Heart right ventricle (tissue), 16 donors: ENCODE data around the gene TK2. TPM values are rescaled to one million over a fixed set of nuclear protein-coding genes. Genes with fewer than 3 reads are reported as not detected.

Experiments
- ATAC-seq, 8 donors: fragments of 200-7000 bp; cut with Tn5 transposase; one replicate each; pipeline ENCODE4 v1.9.1; 2020; ENCODE audit warnings: mild to moderate bottlenecking in 8 of 8, moderate library complexity in 8 of 8, moderate number of reproducible peaks in 1 of 8
- DNase-seq, 2 donors: peaks; one replicate each; pipeline ENCODE4 v3.0.0-alpha.2; 2020
- H3K27ac ChIP-seq, 10 donors: fragments of 200-600 bp; sonication (generic) in 2 of 10; one replicate each; pipeline versions ENCODE4 v1.5.0 to v1.8.0; 2020 to 2022; ENCODE audit warnings: mild to moderate bottlenecking in 3 of 10
- H3K27me3 ChIP-seq, 7 donors: fragments of 200-600 bp; one replicate each; pipeline ENCODE4 v1.8.0; 2021 to 2022; ENCODE audit warnings: mild to moderate bottlenecking in 2 of 7
- H3K36me3 ChIP-seq, 9 donors: fragments of 200-600 bp; sonication (generic) in 1 of 9; one replicate each; pipeline versions ENCODE4 v1.5.0 to v1.8.0; 2020 to 2022; ENCODE audit warnings: mild to moderate bottlenecking in 2 of 9
- H3K4me1 ChIP-seq, 9 donors: fragments of 200-600 bp; sonication (generic) in 1 of 9; one replicate each; pipeline versions ENCODE4 v1.5.0 to v1.8.0; 2020 to 2022; ENCODE audit warnings: mild to moderate bottlenecking in 4 of 9
- H3K4me3 ChIP-seq, 10 donors: fragments of 200-600 bp; sonication (generic) in 2 of 10; one replicate each; pipeline versions ENCODE4 v1.5.0 to v1.8.0; 2020 to 2022; ENCODE audit warnings: mild to moderate bottlenecking in 7 of 10, moderate library complexity in 2 of 10
- H3K9me3 ChIP-seq, 11 donors: fragments of 200-600 bp in 10 of 11; sonication (generic) in 2 of 11; one replicate each; pipeline versions ENCODE4 v1.5.0 to v1.8.0; 2013 to 2022; ENCODE audit warnings: mild to moderate bottlenecking in 2 of 11, control low read depth in 1 of 11, moderate library complexity in 1 of 11
- WGBS, 2 donors: extraction: QIAGEN DNeasy Blood & Tissue Kit; methylation state at CpG; one replicate each; pipeline ENCODE4 v1.1.7; 2013; ENCODE audit warnings: inconsistent platforms in 1 of 2; 5-methylcytosine and 5-hydroxymethylcytosine counted together
- intact Hi-C, 10 donors: fragments of 100-400 bp; cut with DNase I; formaldehyde crosslinking; loops; one replicate each; pipeline versions ENCODE4 v1.11.1 to v1.14.2; 2022
- polyA plus RNA-seq, 2 donors: library from polyadenylated mRNA; stranded (reverse); fragments of 200-250 nt; gene quantifications; one replicate each; pipeline ENCODE4 v1.2.3, GENCODE V29; 2013
- total RNA-seq, 10 donors: library from RNA; stranded (reverse); fragmentation: NEBNext Ultra II Directional in 3 of 10; extraction: Animal tissue kit (Norgen Biotek cat#: 25700) in 3 of 10; gene quantifications; one replicate each; pipeline versions ENCODE4 v1.2.1 to v1.2.4, GENCODE V29; 2021 to 2023
- TF ChIP-seq, protein P1 (sequence below), 9 donors: fragments of 200-600 bp; sonication (generic) in 2 of 9; IDR thresholded peaks; one replicate each; pipeline versions ENCODE4 v1.5.0 to v1.8.0; 2021 to 2022; ENCODE audit warnings: antibody characterized with exemption in 9 of 9, mild to moderate bottlenecking in 5 of 9, moderate library complexity in 1 of 9
- donor health status: Arrhythmogenic right ventricular cardiomyopathy.
- donor health status: ischemic (EF 13 %, LVEDD 7.1; RV severe dilation, severe dysfunction).
- donor health status: healthy with polysubstance abuse.
- donor health status: DM: no; HTN: yes; CAD: no.
- donor health status: DM: no; HTN: no; CAD: no.
- donor health status: ischemic (EF 25% LVEDD 6.9; RV normal size, moderate dysfunction).
- donor health status: ischemic (EF 25% LVEDD 5.7; RV mildly dilated, moderate dysfunction).
- donor health status: healthy.
- donor health status: DM: yes; HTN: yes; CAD: no.
- donor health status: Ischemic cardiomyopathy.
- donor health status: ischemic (EF 35%, LVEDD 5.7; RV mildly dilated, moderate dysfunction).
- donor health status: nonischemic (EF 11% LVEDD 7.7; RV severe dilation, severe dysfunction).
- donor health status: DM: yes; HTN: yes; CAD: no.
- donor health status: PGD.
- donor health status: ischemic (EF 29% LVEDD 5.4; RV normal size, mild dysfunction).
- donor health status: nonischemic (EF 23%, LVEDD 6.1; RV moderate dilation, normal function).

The TK2 gene
- total and polyA plus RNA-seq, 12 donors, result 8.0 to 26.0 (median 20.6) TPM

GRCh38 chr16:66478733-66479511 lies 71.0 kb downstream of the TK2 start:
- Histone ChIP-seq H3K4me3 (no peak overlapping the region), H3K27ac (no peak overlapping the region), H3K4me1 (peaks cover 0 to 32% (median 7%) of the 10 kb centered on the region in 9 donors), H3K9me3 (no peaks in the 10 kb centered on the region), H3K36me3 (no peaks in the 10 kb centered on the region), H3K27me3 (peaks cover 0 to 4% (median 0%) of the 10 kb centered on the region in 7 donors)
- intact Hi-C loops, result loop anchor here in 1 of 10 donors (5.0 kb wide), 1 partner anchor 52 kb away; the partner anchor contains the start of gene BEAN1
- ATAC-seq, result peak; percentile 62 to 86 (median 80)
- peak; percentile 70 to 75 for DNase-seq
- 33 to 42% methylated on average over 10 of the region's 10 CpGs for WGBS, 2 donors
- TF ChIP-seq, protein P1, sequence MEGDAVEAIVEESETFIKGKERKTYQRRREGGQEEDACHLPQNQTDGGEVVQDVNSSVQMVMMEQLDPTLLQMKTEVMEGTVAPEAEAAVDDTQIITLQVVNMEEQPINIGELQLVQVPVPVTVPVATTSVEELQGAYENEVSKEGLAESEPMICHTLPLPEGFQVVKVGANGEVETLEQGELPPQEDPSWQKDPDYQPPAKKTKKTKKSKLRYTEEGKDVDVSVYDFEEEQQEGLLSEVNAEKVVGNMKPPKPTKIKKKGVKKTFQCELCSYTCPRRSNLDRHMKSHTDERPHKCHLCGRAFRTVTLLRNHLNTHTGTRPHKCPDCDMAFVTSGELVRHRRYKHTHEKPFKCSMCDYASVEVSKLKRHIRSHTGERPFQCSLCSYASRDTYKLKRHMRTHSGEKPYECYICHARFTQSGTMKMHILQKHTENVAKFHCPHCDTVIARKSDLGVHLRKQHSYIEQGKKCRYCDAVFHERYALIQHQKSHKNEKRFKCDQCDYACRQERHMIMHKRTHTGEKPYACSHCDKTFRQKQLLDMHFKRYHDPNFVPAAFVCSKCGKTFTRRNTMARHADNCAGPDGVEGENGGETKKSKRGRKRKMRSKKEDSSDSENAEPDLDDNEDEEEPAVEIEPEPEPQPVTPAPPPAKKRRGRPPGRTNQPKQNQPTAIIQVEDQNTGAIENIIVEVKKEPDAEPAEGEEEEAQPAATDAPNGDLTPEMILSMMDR (IDR thresholded peaks at IDR 0.05), result peak; percentile 62 to 90 (median 75)

GRCh38 chr16:66477028-66477515 lies 72.8 kb downstream of the TK2 start:
- no peak overlapping the region for H3K27ac ChIP-seq
- intact Hi-C loops, result loop anchor here in 1 of 10 donors (5.0 kb wide), 1 partner anchor 50 kb away; the partner anchor contains the start of gene BEAN1

GRCh38 chr16:66476328-66477027 lies 73.4 kb downstream of the TK2 start:
- WGBS, 2 donors, result 61 to 68% methylated on average over 8 of the region's 8 CpGs
- intact Hi-C loops, result loop anchor here in 1 of 10 donors (5.0 kb wide), 1 partner anchor 49 kb away; the partner anchor contains the start of gene BEAN1
- DNase-seq, result no peak

More at GRCh38 chr16:66477028-66477515, 72.8 kb downstream of the TK2 start:
- no peaks in the 10 kb centered on the region for H3K9me3 ChIP-seq
- no peak overlapping the region for H3K4me3 ChIP-seq
- TF ChIP-seq, protein P1 (IDR thresholded peaks at IDR 0.05), result no peak
- peaks cover 0 to 22% (median 7%) of the 10 kb centered on the region in 9 donors for H3K4me1 ChIP-seq
- no peak for DNase-seq
- WGBS, 2 donors, result 49 to 54% methylated on average over 2 of the region's 2 CpGs
- H3K36me3 ChIP-seq, result no peaks in the 10 kb centered on the region
- no peak for ATAC-seq
- H3K27me3 ChIP-seq, result peaks cover 0 to 4% (median 0%) of the 10 kb centered on the region in 7 donors

More at GRCh38 chr16:66476328-66477027, 73.4 kb downstream of the TK2 start:
- Histone ChIP-seq H3K36me3 (no peaks in the 10 kb centered on the region), H3K27me3 (peaks cover 0 to 4% (median 0%) of the 10 kb centered on the region in 7 donors), H3K4me1 (peaks cover 0 to 22% (median 7%) of the 10 kb centered on the region in 9 donors), H3K4me3 (no peak overlapping the region), H3K9me3 (no peaks in the 10 kb centered on the region), H3K27ac (no peak overlapping the region)
- TF ChIP-seq, protein P1 (IDR thresholded peaks at IDR 0.05), result no peak
- ATAC-seq, result no peak
